ENCODE results near the gene CLOCK.

Gene CLOCK

GRCh38 chr4:55540271-55540670 lies 6.4 kb downstream of the CLOCK start:
- no peak for DNase-seq

DNA sequence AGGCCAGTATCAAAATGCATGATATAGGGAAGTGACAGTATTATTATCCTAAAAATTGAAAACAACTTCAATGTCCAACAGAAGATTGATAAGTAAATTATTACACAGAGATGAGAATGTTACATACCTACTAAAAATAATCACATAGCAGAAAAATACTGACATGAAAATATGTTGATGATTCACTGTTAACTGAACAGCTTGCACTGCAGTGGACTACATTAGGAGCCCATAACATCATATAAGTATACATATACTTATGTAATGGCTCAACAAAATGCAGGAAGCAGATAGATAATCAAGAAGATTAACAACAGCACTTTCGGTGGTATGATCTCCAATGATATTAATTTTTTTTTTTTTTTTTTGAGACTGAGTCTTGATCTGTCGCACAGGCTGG lies 7.1 kb downstream of the CLOCK start:
- no peak for DNase-seq

GRCh38 chr4:55538531-55538930 lies 8.2 kb downstream of the CLOCK start:
- DNase-seq = no peak

- no peak for DNase-seq
These were observed 12.4 kb downstream of the CLOCK start for GRCh38 chr4:55534306-55534705.

DNA sequence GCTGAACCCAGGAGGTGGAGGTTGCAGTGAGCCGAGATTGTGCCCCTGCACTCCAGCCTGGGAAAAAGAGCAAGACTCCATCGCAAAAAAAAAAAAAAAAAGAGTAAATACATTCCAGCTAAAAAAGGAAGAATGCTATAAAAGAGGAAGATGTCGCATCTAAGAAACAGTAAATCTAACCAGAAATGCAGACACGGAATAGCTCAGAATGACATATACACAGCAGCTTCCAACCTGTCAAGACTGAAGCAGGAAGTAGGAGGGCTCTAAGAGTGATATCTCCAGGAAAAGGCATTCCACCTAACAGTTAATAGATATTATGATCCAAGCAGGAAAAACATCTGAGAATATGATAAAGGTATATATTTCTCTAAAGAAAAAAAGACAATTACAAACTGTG lies 16.0 kb downstream of the CLOCK start:
- no peak for DNase-seq

DNA sequence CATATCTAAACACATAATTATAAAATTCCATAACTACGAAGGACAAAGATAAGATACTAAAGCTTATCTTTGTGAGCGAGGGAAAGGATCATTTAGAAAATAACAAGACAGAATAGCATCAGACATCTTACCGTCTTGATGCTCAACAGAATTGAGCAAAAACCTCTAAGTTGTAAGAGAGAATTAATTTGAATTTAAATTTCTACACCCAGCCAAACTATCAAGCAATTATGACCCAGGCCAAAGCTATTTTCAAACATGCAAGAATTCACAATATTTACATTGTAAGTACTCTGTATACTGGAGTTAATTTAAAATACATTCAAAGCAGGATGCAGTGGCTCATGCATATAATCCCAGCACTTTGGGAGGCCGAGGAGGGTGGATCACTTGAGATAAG lies 16.5 kb downstream of the CLOCK start:
- no peak for DNase-seq

- no peak for DNase-seq
These were observed 18.2 kb downstream of the CLOCK start for GRCh38 chr4:55528491-55528890.

DNA sequence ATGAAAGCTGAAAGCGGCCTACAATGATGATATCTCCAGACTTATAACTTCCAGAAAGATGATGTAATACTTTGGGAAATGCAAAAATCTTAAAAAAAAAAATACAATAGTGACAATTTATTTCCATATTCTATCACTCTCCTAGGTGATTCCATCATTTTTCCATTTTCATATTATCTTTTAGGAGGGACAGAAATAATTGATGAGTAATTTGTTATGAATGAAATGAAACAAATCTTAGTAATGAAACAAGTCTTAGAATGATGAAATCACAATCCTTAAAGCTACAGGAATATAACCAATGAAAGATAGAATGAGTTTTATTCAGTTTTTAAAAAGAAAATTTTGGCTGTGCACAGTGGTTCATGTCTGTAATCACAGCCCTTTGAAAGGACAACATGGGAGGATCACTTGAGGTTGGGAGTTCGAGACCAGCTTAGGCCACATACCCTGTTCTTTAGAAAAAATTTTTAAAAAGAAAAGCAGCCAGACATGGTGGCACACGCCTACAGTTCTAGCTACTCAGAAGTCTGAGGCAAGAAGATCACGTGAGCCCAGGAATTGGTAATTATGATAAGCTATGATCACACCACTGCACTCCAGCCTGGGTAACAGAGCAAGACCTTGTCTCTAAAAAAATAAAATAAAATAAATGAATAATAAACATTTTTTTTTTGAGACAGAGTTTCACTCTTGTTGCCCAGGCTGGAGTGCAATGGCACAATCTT lies 21.7 kb downstream of the CLOCK start:
- DNase-seq = no peak

- no peak for DNase-seq
These were observed 28.3 kb downstream of the CLOCK start for GRCh38 chr4:55518442-55518841.

GRCh38 chr4:55517526-55518229 lies 29.0 kb downstream of the CLOCK start:
- DNase-seq = no peak

- no peak for DNase-seq
These were observed 33.7 kb downstream of the CLOCK start for GRCh38 chr4:55512922-55513571.

- DNase-seq = no peak
These were observed 34.6 kb downstream of the CLOCK start for GRCh38 chr4:55512077-55512476.

- no peak for DNase-seq
These were observed 36.0 kb downstream of the CLOCK start for GRCh38 chr4:55510685-55511084.

DNA sequence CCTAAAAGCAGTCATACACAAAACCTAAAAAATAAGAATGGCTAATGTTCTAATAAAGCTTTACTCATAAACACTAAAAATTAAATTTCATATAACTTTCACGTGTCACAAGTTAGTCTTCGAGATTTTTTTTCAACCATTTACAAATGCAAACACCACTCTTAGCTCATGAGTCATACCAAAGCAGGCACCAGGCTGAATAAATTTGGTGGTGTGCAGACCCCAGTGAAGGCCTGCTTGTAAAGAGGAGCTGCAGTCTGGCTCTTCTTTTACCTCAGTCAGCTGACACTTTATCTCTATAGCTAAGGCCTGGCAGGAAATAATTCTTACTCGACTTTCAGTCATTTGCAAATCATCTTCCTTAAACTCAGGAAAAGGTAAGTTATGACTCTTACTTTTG lies 37.4 kb downstream of the CLOCK start:
- DNase-seq = no peak

DNA sequence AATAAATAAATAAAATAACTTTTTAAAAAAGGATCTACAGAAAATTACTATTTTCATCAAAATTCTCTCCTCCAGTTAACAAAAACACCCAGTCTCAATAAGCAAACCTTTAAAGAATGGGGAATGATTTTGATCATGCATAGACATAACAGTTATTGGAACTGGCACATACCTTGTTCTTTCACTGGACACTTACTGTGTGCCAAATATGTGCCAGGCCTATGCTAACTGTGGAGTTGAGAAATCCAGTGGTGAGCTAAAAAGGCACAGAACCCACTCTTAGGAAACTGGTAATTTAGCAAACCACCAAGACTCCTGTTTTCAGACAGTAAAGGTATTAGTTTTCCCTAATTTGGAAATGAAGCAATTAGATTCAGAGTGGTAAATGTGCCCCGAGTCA lies 39.1 kb downstream of the CLOCK start:
- no peak for DNase-seq

GRCh38 chr4:55503169-55503568 lies 43.5 kb downstream of the CLOCK start:
- DNase-seq = no peak

GRCh38 chr4:55500072-55500471 lies 46.6 kb downstream of the CLOCK start:
- DNase-seq = no peak

GRCh38 chr4:55499495-55499894 lies 47.2 kb downstream of the CLOCK start:
- DNase-seq = no peak

DNA sequence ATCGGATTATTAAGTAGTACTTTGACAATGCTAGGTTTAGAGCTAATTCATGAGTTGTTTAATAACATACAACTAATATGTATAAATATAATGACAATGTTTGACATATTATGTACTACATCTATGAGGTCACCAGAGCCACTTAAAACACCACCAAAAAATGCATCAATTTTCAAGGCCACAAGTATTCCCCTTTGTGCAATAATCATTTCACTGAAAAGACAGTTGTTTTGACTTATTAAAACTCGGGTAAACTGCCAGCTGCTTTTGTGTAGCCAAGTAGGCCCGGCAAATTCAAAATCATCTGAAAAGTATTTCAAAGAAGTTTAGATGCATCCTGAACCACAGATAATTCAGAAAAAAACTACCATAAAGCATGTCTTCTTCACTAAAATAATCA lies 48.7 kb downstream of the CLOCK start:
- no peak for DNase-seq

DNA sequence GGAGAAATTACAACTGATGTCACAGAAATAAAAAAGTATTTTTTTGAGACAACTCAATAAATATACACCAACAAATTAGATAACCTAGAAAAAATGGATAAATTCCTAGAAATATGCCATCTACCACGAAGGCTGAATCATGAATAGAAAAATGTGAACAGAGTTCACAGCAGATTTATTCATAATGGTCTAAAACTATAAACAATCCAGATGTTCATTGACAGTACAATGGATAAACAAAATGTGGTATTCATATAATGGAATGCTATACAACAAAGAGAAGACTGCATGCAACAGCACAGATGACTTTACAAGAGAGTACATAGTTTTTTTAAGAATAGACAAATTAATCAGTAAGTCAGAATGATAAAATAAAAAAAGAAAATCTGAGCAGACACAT lies 55.2 kb downstream of the CLOCK start:
- no peak for DNase-seq

DNA sequence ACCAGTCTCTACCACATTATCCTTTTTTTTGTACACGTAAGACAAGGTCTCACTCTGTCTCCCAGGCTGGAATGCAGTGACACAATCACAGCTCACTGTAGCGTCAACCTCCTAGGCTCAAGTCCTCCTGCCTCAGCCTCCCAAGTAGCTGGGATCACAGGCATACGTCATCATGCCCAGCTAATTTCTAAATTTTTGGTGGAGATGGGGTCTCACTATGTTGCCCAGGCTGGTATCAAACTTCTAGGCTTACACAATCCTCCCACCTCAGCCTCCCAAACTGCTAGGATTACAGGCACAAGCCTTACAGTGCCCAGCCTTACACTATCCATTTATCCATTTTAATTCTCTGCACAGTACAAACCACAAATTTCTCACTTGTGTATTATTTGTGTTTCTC lies 58.0 kb downstream of the CLOCK start:
- DNase-seq = no peak

- no peak for DNase-seq
These were observed 60.9 kb downstream of the CLOCK start for GRCh38 chr4:55485821-55486220.

DNA sequence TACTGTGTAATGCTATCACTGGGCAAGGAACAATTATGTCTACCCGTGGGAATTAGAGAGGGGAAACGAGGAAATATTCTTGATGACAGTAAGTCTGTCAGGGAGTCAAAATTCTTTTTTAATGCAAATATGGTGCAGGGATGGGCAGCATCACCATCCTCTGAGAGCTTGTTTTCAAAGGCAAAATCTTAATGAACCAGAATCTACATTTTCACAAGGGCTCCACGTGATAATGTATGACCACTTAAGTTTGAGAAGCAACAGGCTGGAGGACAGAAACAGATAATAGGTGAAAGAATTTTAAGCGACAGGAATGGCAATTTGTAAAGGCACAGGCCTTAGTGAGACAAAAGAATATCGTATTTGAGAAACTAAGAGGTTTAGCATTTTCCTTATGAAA lies 63.4 kb downstream of the CLOCK start:
- no peak for DNase-seq
